ENCODE results near the gene GABRE. TPM values are rescaled to one million over a fixed set of nuclear protein-coding genes. Genes with fewer than 3 reads are reported as not detected.

The GABRE gene, protein sequence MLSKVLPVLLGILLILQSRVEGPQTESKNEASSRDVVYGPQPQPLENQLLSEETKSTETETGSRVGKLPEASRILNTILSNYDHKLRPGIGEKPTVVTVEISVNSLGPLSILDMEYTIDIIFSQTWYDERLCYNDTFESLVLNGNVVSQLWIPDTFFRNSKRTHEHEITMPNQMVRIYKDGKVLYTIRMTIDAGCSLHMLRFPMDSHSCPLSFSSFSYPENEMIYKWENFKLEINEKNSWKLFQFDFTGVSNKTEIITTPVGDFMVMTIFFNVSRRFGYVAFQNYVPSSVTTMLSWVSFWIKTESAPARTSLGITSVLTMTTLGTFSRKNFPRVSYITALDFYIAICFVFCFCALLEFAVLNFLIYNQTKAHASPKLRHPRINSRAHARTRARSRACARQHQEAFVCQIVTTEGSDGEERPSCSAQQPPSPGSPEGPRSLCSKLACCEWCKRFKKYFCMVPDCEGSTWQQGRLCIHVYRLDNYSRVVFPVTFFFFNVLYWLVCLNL
- not detected for total RNA-seq

DNA sequence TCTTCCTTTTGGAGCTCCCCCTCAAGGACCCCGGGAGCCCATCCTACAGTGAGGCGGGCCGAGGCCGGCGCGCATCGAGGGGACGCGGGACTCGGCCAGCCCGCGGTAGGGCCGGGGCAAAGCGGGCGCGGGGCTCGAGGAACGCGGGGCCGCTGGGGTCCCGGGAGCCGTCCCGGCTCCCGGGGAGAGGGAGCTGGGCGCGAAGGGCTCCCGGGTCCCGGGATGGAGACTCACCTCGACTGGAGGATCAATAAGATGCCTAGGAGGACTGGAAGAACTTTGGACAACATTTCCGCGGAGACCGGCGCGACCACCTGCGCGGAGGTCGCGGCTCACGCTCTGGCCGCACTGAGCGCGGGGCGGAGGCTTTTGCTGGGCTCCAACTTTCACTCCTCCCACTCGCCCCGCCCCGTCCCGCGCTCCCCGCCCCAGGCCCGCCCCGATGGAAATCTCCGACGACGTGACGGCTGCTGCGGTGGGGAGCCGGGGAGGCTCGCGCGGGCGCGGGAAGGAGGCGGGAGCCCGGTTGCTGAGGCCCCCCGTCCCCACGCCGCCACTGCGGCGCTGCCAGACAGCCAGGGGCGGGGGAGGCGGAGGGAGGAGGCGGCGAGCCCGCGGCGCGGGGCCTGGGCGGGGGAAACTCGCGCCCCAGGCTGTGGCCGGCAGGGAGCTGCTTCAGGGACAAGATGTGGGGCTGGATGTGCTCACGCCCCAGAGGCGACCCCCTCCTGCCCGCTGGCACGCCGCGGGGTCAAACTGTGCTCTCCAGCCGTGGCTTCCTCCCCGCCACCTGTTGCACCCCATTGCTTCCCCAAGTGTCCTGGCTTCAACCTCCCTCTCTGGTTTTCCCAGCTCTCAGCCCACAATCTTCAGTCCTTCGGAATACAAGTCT, at the start of gene GABRE:
Gene GABRE (minus strand): TSS at position 341 of the 892 bp plus-strand sequence. CDS start 51 bp downstream, at position 290.
- no peak for DNase-seq
- no peak for ATAC-seq
- no peaks in the 10 kb centered on the region for H3K9me3 Mint-ChIP-seq (ENCODE audit: low read depth)
- no peak within 1 kb of the TSS for H3K27ac Mint-ChIP-seq
- H3K4me3 Mint-ChIP-seq, result no peak within 1 kb of the TSS
- H3K4me1 Mint-ChIP-seq, result no peaks in the 10 kb centered on the region
- H3K27me3 Mint-ChIP-seq, result peaks cover 10% of the 10 kb centered on the region
- CTCF ChIA-PET, result no interaction called here
- no peaks in the 10 kb centered on the region for H3K36me3 Mint-ChIP-seq

DNA sequence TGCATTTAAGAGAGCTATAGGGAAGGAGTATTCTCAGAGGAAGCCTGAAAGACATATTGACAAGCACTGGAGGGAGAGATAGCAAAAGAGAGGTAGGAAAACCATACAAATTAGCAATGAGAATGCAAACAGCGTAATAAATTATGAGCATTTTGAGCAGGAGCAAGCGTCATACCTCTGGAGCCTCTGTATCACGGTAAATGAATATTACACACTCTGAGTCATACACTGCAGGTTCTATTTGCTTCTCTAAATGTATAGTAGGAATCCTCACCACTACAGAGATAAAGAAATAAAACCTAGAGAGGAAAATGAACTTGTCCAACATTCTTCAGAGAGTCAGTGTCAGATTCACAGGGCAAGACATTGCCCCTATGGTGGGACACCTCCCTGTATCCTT, 46.4 kb upstream of the GABRE start:
- Mint-ChIP-seq H3K4me3 (no peak overlapping the region), H3K9me3 (ENCODE audit: low read depth) (no peaks in the 10 kb centered on the region), H3K36me3 (no peaks in the 10 kb centered on the region), H3K27ac (no peak overlapping the region), H3K27me3 (no peaks in the 10 kb centered on the region), H3K4me1 (no peaks in the 10 kb centered on the region)
- DNase-seq (no peak), ATAC-seq (no peak)
- CTCF ChIA-PET, result no interaction called here

DNA sequence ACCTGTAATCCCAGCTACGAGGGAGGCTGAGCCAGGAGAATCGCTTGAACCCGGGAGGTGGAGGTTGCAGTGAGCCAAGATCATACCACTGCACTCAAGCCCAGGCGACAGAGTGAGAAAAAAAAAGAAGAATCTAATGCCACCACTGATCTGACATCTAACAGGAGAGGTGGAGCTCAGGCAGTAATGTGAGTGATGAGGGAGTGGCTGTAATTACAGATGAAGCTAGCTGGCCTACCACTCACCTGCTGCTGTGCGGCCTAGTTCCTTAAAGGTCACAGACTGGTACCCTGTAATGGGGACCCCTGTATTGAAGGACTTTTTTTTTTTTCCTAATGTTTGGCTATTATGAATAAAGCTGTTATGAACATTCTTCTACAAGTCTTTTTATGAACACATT, 25.3 kb upstream of the GABRE start:
- Mint-ChIP-seq H3K36me3 (no peaks in the 10 kb centered on the region), H3K4me1 (no peaks in the 10 kb centered on the region), H3K27me3 (no peaks in the 10 kb centered on the region), H3K4me3 (no peak overlapping the region), H3K9me3 (ENCODE audit: low read depth) (no peaks in the 10 kb centered on the region), H3K27ac (no peak overlapping the region)
- no peak for ATAC-seq
- no peak for DNase-seq
- CTCF ChIA-PET, result no interaction called here

DNA sequence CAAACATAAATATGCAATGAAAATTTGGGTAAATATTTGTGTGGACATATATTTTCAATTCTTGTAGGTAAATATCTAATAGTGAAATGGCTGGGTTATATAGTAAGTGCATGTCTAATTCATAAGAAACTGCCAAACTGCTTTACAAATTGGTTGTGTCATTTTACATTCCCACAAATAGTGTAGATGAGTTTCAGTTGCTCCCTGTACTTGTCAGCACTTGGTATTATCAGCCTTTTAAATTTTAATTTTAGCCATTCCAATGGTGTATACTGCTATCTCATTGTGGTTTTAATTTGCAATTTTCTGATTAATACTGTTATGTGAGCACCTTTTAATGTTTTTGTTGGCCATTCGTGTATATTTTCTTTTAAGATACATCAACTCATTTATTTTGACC, 23.1 kb upstream of the GABRE start:
- Mint-ChIP-seq H3K4me1 (no peaks in the 10 kb centered on the region), H3K4me3 (no peak overlapping the region), H3K27ac (no peak overlapping the region), H3K9me3 (ENCODE audit: low read depth) (no peaks in the 10 kb centered on the region), H3K27me3 (no peaks in the 10 kb centered on the region), H3K36me3 (no peaks in the 10 kb centered on the region)
- CTCF ChIA-PET, result no interaction called here
- DNase-seq (no peak), ATAC-seq (no peak)

DNA sequence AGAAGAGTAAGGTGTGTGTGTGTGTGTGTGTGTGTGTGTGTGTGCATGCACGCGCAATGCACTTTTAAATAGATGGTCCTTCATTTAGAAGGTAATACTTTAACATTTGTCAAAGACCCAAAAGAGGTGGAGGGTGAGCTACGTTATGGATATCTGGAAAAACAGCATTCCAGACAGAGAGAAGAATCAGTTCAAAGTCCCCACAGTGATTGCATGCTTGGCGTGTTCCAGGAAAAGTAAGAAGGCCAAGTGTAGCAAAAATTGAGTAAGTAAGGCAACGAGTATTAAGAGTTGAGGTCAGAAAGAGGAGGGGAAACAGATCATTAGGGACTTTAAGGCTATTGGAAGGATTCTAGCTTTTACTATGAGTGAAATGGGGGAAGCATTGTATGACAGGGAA, 21.9 kb upstream of the GABRE start:
- no peak overlapping the region for H3K4me3 Mint-ChIP-seq
- no peaks in the 10 kb centered on the region for H3K9me3 Mint-ChIP-seq (ENCODE audit: low read depth)
- no peak overlapping the region for H3K27ac Mint-ChIP-seq
- no peaks in the 10 kb centered on the region for H3K27me3 Mint-ChIP-seq
- no peak for ATAC-seq
- no peaks in the 10 kb centered on the region for H3K4me1 Mint-ChIP-seq
- CTCF ChIA-PET, result no interaction called here
- no peak for DNase-seq
- no peaks in the 10 kb centered on the region for H3K36me3 Mint-ChIP-seq

DNA sequence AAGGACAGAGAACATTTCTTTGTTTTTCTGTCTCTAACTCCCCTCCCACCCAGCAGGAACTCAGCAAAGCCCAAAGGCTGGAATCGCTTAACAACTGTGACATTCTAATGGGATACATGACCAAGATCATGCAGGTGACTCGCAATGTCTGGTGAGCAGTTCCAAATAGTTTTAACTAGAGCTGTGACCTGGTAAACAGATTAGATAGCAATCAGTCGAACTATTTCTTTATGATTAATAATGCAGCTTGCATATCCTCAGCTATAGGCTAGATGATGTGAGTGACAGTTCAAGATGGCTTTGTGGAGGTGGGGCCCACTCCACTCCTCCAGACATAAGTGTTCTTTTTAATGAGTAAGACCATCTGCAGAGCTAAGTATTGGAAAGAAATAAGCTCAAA, 20.0 kb upstream of the GABRE start:
- no peaks in the 10 kb centered on the region for H3K9me3 Mint-ChIP-seq (ENCODE audit: low read depth)
- no peak for DNase-seq
- H3K27ac Mint-ChIP-seq, result no peak overlapping the region
- H3K4me3 Mint-ChIP-seq, result no peak overlapping the region
- H3K36me3 Mint-ChIP-seq, result no peaks in the 10 kb centered on the region
- no peak for ATAC-seq
- CTCF ChIA-PET, result no interaction called here
- H3K4me1 Mint-ChIP-seq, result no peaks in the 10 kb centered on the region
- H3K27me3 Mint-ChIP-seq, result no peaks in the 10 kb centered on the region

DNA sequence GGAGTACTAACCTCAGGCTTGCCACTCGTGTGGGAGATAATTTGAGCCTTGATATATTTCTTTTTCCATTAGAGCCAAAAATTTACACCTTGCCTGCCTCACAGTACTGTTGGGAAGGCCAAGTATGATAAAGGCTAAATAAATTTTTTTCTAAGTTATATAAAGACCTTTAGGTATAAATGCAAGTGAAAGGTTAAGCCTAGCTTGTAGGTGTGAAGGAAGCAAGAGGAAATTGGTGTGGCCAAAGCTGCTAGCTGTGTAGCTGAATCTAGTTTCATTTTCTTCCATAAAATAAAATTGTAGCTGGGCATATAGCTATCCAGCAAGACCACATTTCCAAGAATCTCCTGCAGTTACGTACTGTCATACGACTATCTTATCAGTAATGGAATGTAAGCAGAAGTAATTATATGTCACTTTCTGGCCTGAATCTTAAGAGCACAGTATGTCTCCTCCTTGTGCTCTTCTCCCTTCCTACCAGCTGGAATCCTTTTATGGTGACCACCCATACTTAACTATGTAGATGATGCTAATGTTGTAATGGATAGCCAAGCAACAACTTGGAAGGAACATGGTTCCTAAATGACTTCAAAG, 14.3 kb upstream of the GABRE start:
- DNase-seq (no peak), ATAC-seq (no peak)
- Mint-ChIP-seq H3K4me1 (no peaks in the 10 kb centered on the region), H3K36me3 (no peaks in the 10 kb centered on the region), H3K4me3 (no peak overlapping the region), H3K27me3 (no peaks in the 10 kb centered on the region), H3K9me3 (ENCODE audit: low read depth) (no peaks in the 10 kb centered on the region), H3K27ac (no peak overlapping the region)
- CTCF ChIA-PET, result no interaction called here

DNA sequence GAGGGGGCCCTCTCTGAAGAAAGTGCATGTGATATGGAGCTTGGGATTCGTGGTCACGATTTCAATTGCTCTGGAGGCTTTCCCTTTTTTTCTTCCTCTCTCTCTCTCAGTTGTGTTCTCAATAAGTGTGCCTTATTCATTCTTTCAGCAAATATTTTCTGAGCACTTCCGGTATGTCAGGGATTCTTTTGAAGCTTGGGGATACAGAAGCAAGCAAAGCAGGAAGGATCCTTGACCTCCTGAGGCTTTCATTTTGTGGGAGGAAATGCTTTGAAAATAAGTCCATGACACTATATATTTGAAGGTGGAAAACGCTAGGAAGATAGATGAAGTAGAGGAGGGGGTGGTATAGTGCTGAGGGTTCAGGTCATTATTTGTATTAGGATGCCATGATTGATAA, 12.6 kb upstream of the GABRE start:
- ATAC-seq (no peak), DNase-seq (no peak)
- H3K9me3 Mint-ChIP-seq (ENCODE audit: low read depth), result no peaks in the 10 kb centered on the region
- no peaks in the 10 kb centered on the region for H3K4me1 Mint-ChIP-seq
- H3K27ac Mint-ChIP-seq, result no peak overlapping the region
- CTCF ChIA-PET, result no interaction called here
- H3K27me3 Mint-ChIP-seq, result no peaks in the 10 kb centered on the region
- H3K36me3 Mint-ChIP-seq, result no peaks in the 10 kb centered on the region
- H3K4me3 Mint-ChIP-seq, result no peak overlapping the region

DNA sequence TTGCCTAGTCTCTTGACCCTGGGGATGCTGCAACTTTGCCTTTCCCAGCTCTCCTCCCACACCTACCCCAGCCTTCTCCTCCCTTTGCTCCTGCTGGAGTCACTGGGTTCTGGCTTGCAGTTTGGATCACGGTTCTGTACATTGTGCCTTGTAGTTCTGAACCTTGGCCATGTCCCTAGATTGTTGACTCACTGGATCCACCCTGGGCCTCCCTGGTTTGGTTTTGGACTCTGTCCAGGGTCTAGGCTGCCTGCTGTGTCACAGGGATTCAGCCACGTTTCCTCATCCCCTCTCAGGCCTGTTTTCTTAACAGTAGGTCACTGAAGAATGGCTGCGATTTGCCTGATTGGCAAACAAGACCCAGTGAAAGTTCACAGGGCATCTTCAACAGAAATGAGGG, 11.5 kb upstream of the GABRE start:
- CTCF ChIA-PET, result no interaction called here
- ATAC-seq (no peak), DNase-seq (no peak)
- Mint-ChIP-seq H3K36me3 (no peaks in the 10 kb centered on the region), H3K9me3 (ENCODE audit: low read depth) (no peaks in the 10 kb centered on the region), H3K27me3 (no peaks in the 10 kb centered on the region), H3K4me1 (no peaks in the 10 kb centered on the region), H3K27ac (no peak overlapping the region), H3K4me3 (no peak overlapping the region)

DNA sequence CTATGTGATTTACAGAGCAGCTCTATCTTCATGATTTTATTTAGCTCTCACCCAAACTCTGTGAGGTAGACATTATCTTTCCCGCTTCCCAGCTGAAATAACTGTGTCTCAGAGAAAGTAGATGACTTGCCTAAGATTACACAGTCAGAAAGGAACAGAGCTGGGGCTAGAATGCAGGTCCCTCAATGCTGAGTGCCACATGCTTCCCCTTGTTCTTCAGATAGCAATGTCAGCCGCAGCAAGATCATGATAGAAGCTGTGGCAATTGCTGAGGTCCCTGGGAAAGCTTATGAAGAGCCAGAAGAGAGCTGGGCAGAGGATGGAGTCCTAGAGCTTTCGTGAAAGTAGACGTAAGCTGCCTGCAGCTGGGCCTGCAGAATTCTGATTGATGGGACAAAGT, 11.1 kb upstream of the GABRE start:
- H3K4me3 Mint-ChIP-seq, result no peak overlapping the region
- H3K27me3 Mint-ChIP-seq, result no peaks in the 10 kb centered on the region
- no peaks in the 10 kb centered on the region for H3K4me1 Mint-ChIP-seq
- no peak for DNase-seq
- CTCF ChIA-PET, result no interaction called here
- no peak overlapping the region for H3K27ac Mint-ChIP-seq
- ATAC-seq, result no peak
- no peaks in the 10 kb centered on the region for H3K36me3 Mint-ChIP-seq
- H3K9me3 Mint-ChIP-seq (ENCODE audit: low read depth), result no peaks in the 10 kb centered on the region

DNA sequence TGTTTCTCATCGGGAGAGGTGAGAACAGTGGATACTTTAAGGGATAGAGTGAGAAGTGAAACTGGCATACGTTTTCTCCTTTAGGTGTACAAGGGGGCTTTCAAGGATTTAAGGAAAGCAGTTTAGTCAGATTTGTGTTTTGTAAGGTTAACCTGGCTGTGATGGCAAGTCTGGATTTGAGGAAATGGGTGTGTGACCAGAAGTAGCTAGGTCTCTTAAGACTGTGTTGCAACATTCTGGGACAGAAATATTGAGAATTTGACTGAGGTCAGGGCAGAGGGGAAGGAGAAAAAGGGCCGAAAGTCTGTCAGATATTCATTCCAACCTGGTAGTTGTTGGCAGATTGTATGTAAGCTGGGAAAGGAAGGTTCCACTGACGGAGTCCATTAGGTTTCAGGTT, 10.4 kb upstream of the GABRE start:
- ATAC-seq (no peak), DNase-seq (no peak)
- CTCF ChIA-PET, result no interaction called here
- no peaks in the 10 kb centered on the region for H3K27me3 Mint-ChIP-seq
- H3K27ac Mint-ChIP-seq, result no peak overlapping the region
- H3K36me3 Mint-ChIP-seq, result no peaks in the 10 kb centered on the region
- H3K4me3 Mint-ChIP-seq, result no peak overlapping the region
- no peaks in the 10 kb centered on the region for H3K4me1 Mint-ChIP-seq
- no peaks in the 10 kb centered on the region for H3K9me3 Mint-ChIP-seq (ENCODE audit: low read depth)

DNA sequence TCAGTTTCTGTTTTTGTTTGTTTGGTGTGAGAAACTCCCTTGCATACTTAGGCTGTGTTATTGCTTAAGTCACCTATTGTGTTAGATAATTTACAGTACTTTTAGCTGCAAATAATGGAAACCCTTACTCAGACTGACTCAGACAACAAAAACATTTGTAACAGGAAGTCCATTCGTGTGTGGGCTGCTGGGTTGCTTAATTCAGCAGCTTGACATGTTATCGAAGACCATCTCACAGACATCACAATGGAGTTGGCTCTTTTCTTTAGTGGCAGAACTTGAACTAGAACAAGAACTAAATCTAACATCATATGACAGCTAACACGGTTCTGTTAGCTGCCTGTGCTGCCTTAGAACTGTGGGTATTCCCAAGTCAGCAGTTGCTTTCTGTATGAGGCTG, 9.9 kb upstream of the GABRE start:
- Mint-ChIP-seq H3K4me1 (no peaks in the 10 kb centered on the region), H3K36me3 (no peaks in the 10 kb centered on the region), H3K27me3 (no peaks in the 10 kb centered on the region), H3K27ac (no peak overlapping the region), H3K4me3 (no peak overlapping the region), H3K9me3 (ENCODE audit: low read depth) (no peaks in the 10 kb centered on the region)
- DNase-seq (no peak), ATAC-seq (no peak)
- CTCF ChIA-PET, result no interaction called here

DNA sequence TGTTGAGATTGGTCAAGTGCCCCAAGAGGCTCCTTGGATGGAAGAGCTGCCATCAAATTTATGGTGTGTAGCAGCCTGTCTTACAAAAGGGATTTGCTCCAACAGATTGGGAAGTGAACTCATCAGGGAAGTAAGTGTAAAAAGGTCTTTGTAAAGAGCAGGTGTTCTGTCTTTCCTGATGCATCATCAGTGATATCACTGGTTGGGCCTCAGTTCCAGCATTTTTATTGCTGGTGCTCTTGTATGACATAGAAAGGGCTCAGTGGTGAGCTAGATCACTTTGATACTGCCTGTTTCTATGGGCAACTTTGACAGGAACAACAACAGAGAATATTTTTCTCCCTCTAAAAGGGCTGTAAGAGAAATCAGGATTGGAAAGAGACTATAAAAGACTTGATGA, 8.7 kb upstream of the GABRE start:
- CTCF ChIA-PET, result no interaction called here
- no peak for DNase-seq

DNA sequence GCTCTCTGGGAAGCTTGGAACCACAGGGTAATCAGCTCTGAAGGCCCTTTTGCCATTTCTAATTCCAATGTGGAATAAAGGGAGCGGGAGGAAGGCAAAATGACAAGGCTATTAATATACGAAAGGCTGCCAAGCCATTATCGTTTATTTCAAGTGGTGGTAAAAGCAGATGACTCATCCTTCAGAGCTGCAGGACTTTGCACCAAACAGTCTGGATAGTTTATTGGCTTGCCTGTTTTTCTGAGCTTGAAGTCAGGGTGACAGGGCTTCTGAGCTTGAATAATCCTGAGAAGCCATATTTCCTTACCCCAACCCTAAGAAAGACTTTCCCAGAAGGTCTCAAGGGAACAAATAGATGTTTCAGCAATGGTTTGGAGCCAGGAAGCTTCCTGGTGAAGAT, 7.7 kb upstream of the GABRE start:
- ATAC-seq (no peak), DNase-seq (no peak)
- CTCF ChIA-PET, result no interaction called here
- no peak overlapping the region for H3K4me3 Mint-ChIP-seq
- no peaks in the 10 kb centered on the region for H3K4me1 Mint-ChIP-seq
- H3K9me3 Mint-ChIP-seq (ENCODE audit: low read depth), result no peaks in the 10 kb centered on the region
- H3K36me3 Mint-ChIP-seq, result no peaks in the 10 kb centered on the region
- no peak overlapping the region for H3K27ac Mint-ChIP-seq
- H3K27me3 Mint-ChIP-seq, result no peaks in the 10 kb centered on the region

More for the DNA sequence above, 8.7 kb upstream of the GABRE start:
- Mint-ChIP-seq H3K27me3 (no peaks in the 10 kb centered on the region), H3K4me3 (no peak overlapping the region), H3K27ac (no peak overlapping the region), H3K9me3 (ENCODE audit: low read depth) (no peaks in the 10 kb centered on the region), H3K36me3 (no peaks in the 10 kb centered on the region), H3K4me1 (no peaks in the 10 kb centered on the region)
- no peak for ATAC-seq
